A673 (cell line): ENCODE measurements around the gene SLC51A. TPM values are rescaled to one million over a fixed set of nuclear protein-coding genes. Genes with fewer than 3 reads are reported as not detected.

ENCODE experiments used
- BruUV-seq: library from RNA; stranded (reverse); fragments of 400-500 nt; replicated peaks from 2 replicates; lab custom pipeline; 2021; lab: Mats Ljungman, UMichigan
- CTCF ChIA-PET: fragments of 300-600 bp; sonication (Branson Sonifier 250); formaldehyde crosslinking; loops from one replicate; lab custom pipeline; 2022; ENCODE audit warnings: antibody characterized with exemption; lab: Charles Lee
- POLR2A ChIA-PET: fragments of 300-600 bp; sonication (Branson Sonifier 250); formaldehyde crosslinking; loops from one replicate; lab custom pipeline; 2022; ENCODE audit warnings: antibody characterized with exemption; ENCODE audit not compliant: low non-redundant PET; lab: Charles Lee
- DNase-seq: peaks from one replicate; pipeline ENCODE4 v3.0.0-alpha.2; 2015; ENCODE audit warnings: low spot score
- H3K27ac ChIP-seq: fragments of 200-600 bp; sonication (generic); 2 replicates; pipeline ENCODE4 v1.5.1; 2016; ENCODE audit warnings: mixed run types, low read depth, mild to moderate bottlenecking, mixed read lengths, antibody characterized with exemption, low read length; ENCODE audit not compliant: poor library complexity, severe bottlenecking
- H3K27me3 ChIP-seq: fragments of 200-600 bp; sonication (generic); replicated peaks from 2 replicates; pipeline ENCODE4 v1.6.1; 2017; ENCODE audit warnings: mixed run types, low read depth, mild to moderate bottlenecking, mixed read lengths, antibody characterized with exemption, low read length; ENCODE audit not compliant: insufficient read depth, poor library complexity
- H3K36me3 ChIP-seq: fragments of 200-600 bp; sonication (generic); 2 replicates; pipeline ENCODE4 v1.6.1; 2016; ENCODE audit warnings: mixed run types, mild to moderate bottlenecking, mixed read lengths, antibody characterized with exemption, low read length; ENCODE audit not compliant: insufficient read depth, poor library complexity, severe bottlenecking
- H3K4me1 ChIP-seq: fragments of 200-600 bp; sonication (generic); 2 replicates; pipeline ENCODE4 v1.6.1; 2017; ENCODE audit warnings: mixed run types, mild to moderate bottlenecking, mixed read lengths, antibody characterized with exemption, low read length; ENCODE audit not compliant: insufficient read depth, poor library complexity, severe bottlenecking
- H3K4me3 ChIP-seq: fragments of 200-600 bp; sonication (generic); 2 replicates; pipeline ENCODE4 v1.5.1; 2016; ENCODE audit warnings: low read depth, mixed run types, mild to moderate bottlenecking, mixed read lengths, low read length; ENCODE audit not compliant: poor library complexity, severe bottlenecking
- H3K9me3 ChIP-seq: fragments of 200-600 bp; sonication (generic); 2 replicates; pipeline ENCODE4 v1.6.1; 2016; ENCODE audit warnings: mixed run types, low read depth, mild to moderate bottlenecking, mixed read lengths, antibody characterized with exemption, low read length; ENCODE audit not compliant: poor library complexity, severe bottlenecking
- EZH2 ChIP-seq: fragments of 200-600 bp; sonication (generic); IDR thresholded peaks from 2 replicates; pipeline ENCODE4 v1.6.1; 2017; ENCODE audit warnings: borderline replicate concordance, low read depth, mild to moderate bottlenecking, mixed read lengths, antibody characterized with exemption, low read length; ENCODE audit not compliant: poor library complexity, severe bottlenecking
- intact Hi-C: fragments of 100-400 bp; cut with micrococcal nuclease; formaldehyde crosslinking; loops from one replicate; pipeline ENCODE4 v1.10.0; 2022; ENCODE audit not compliant: unreplicated experiment
- total RNA-seq: library from RNA; stranded (reverse); gene quantifications from 2 replicates; pipeline ENCODE4 v1.2.3, GENCODE V29; 2021
- TF ChIP-seq, protein P1 (sequence below): fragments of 300-800, 200-600 bp; sonication (generic); conservative IDR thresholded peaks from 2 replicates; pipeline ENCODE4 v1.5.1; 2017; ENCODE audit warnings: low read depth, mild to moderate bottlenecking, antibody characterized with exemption, low read length, moderate library complexity, mixed read lengths

The SLC51A gene
- total RNA-seq, 1 experiment from 2014 or later = not detected

DNA sequence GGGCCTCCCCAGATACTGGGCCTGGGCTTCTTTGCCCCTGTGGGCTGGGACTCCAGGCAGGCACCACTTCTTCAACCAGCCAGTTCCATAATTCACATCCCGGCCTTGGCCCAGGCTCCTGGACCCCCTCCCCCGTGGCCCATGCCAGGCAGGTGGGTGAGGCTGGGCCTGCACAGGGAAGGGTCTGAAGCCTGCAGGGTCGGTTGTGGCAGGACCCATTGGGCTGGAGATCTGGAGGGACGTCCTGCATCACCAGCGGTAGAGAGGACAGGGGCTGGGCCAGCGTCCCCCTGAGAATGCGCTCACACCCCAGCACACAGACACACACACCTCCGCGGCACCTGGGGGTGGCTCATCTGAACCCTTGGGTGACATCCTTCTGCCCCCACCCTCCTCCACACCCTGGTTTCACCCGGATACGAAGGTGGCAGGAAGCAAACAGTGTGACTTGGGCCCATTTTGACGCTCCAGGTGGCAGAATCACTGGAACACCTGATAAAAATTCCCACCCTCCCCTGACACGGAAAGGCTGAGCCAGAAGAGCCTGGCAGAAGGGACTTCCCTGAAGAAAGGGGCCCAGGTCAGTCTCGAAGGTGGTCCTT lies 20.6 kb upstream of the SLC51A start:
- ChIA-PET POLR2A (no interaction called here), CTCF (interaction anchor here (0.7 kb wide), 1 partner anchor 122 kb away, joined by 4 read pairs; no protein-coding TSS in a partner anchor)
- no peak for DNase-seq
- Histone ChIP-seq H3K4me1 (no peaks in the 10 kb centered on the region), H3K27ac (no peak overlapping the region), H3K4me3 (no peak overlapping the region), H3K9me3 (no peaks in the 10 kb centered on the region), H3K36me3 (no peaks in the 10 kb centered on the region), H3K27me3 (no peaks in the 10 kb centered on the region)
- intact Hi-C loops = loop anchor here (1.0 to 5.0 kb wide), 2 partner anchors 122 to 173 kb away; no protein-coding TSS in a partner anchor
- TF ChIP-seq, protein P1, sequence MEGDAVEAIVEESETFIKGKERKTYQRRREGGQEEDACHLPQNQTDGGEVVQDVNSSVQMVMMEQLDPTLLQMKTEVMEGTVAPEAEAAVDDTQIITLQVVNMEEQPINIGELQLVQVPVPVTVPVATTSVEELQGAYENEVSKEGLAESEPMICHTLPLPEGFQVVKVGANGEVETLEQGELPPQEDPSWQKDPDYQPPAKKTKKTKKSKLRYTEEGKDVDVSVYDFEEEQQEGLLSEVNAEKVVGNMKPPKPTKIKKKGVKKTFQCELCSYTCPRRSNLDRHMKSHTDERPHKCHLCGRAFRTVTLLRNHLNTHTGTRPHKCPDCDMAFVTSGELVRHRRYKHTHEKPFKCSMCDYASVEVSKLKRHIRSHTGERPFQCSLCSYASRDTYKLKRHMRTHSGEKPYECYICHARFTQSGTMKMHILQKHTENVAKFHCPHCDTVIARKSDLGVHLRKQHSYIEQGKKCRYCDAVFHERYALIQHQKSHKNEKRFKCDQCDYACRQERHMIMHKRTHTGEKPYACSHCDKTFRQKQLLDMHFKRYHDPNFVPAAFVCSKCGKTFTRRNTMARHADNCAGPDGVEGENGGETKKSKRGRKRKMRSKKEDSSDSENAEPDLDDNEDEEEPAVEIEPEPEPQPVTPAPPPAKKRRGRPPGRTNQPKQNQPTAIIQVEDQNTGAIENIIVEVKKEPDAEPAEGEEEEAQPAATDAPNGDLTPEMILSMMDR = no peak
- TF ChIP-seq EZH2 = no peak
- BruUV-seq = no TSS peak

DNA sequence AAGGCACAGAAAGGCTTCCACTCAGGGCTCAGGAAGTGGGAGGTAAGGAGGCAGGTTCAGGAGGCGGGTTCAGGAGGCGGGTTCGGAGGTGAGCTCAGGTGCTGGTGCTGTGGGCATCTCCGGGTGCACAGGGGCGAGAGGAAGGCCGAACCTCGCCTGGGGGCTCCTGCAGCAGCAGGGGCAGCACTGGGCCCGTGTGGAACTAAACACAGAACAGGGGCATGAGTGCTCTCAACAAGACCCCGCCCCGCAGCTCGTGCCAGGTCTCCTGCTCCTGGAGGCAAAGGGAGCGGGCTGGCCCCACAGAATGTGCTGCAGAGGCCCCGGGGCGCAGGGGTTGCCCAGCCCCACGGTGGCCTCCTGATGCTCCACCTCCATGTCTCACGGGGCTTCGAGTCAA lies 18.8 kb upstream of the SLC51A start:
- TF ChIP-seq, protein P1 = no peak
- no peak for TF ChIP-seq EZH2
- no peak for DNase-seq
- Histone ChIP-seq H3K27ac (no peak overlapping the region), H3K4me3 (no peak overlapping the region), H3K9me3 (no peaks in the 10 kb centered on the region), H3K36me3 (no peaks in the 10 kb centered on the region), H3K4me1 (no peaks in the 10 kb centered on the region), H3K27me3 (no peaks in the 10 kb centered on the region)
- intact Hi-C loops = loop anchor here (5.0 kb wide), 1 partner anchor 175 kb away; no protein-coding TSS in a partner anchor
- ChIA-PET CTCF (no interaction called here), POLR2A (no interaction called here)
- BruUV-seq = no TSS peak

DNA sequence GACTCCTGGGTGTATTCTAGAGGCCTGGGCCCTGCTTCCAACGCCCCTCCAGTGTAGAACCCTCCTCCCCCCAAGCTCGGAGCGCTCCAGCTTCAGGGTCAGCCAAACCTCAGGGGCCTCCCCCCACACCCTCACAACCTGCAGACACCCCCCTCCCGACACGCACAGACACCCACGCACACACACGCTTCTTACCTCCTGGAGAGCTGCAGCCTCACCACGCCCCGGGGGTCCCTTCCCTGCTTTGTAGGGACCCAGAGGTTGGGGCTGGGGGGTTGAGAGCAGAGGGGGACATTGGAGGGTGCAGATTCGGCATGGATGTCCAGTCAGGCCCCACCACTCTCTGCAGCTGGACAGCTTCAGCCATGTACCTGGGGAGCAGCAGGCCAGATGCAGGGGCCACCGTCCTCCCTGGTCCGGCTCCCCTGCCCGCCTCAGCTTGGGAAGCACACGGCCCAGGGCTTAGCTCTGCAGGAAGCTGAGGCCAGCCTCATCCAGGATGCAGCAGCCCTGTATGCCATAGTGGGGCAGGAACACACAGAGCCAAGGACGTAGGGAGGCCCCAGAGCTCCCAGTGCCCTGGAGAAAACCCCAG lies 18.2 kb upstream of the SLC51A start:
- CTCF ChIA-PET = no interaction called here
- no peak for DNase-seq
- Histone ChIP-seq H3K27me3 (no peaks in the 10 kb centered on the region), H3K27ac (no peak overlapping the region), H3K4me1 (no peaks in the 10 kb centered on the region), H3K9me3 (no peaks in the 10 kb centered on the region), H3K4me3 (no peak overlapping the region), H3K36me3 (no peaks in the 10 kb centered on the region)
- POLR2A ChIA-PET = no interaction called here
- no TSS peak for BruUV-seq
- TF ChIP-seq, protein P1 = no peak
- TF ChIP-seq EZH2 = no peak
- intact Hi-C loops = loop anchor here (5.0 kb wide), 1 partner anchor 176 kb away; no protein-coding TSS in a partner anchor
